Panc1 (cell line): ENCODE measurements around the gene CRIM1.

Source experiments
- POLR2AphosphoS5 ChIP-seq: IDR thresholded peaks from 2 replicates; pipeline ENCODE4 v1.6.1; 2012; ENCODE audit warnings: mild to moderate bottlenecking, low read depth, low read length, moderate library complexity
- TF ChIP-seq, protein P1 (sequence below): fragments of 450-650 bp; IDR thresholded peaks from 2 replicates; pipeline ENCODE4 v1.5.1; 2017; ENCODE audit warnings: mild to moderate bottlenecking
- TF ChIP-seq, protein P2 (sequence below), 2 experiments: IDR thresholded peaks; 2 replicates each; pipeline ENCODE4 v1.6.1; 2011 to 2012; ENCODE audit warnings: low read depth in 2 of 2, control low read depth in 1 of 2, low read length in 1 of 2, mild to moderate bottlenecking in 1 of 2, moderate library complexity in 1 of 2; ENCODE audit not compliant: insufficient read depth in 1 of 2

DNA sequence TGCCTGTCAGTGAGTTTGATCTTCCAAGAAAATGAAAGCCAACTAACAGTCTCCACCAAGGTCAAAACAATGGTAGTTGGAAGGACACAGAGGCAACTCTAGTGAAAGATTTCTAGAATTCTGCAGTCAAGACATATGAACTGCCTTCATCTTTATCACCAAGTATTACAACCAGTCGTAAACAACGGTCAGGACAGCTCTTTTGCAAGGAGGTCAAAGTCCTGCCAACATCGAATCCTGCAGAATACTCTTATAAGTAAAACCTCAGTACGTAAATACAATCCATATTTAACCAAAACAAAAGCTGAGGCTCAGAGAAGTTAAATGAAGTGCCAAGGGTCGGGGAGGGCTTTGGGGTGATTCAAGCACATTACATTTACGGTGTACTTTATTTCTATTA, 239.3 kb downstream of the CRIM1 start:
- TF ChIP-seq, protein P1, sequence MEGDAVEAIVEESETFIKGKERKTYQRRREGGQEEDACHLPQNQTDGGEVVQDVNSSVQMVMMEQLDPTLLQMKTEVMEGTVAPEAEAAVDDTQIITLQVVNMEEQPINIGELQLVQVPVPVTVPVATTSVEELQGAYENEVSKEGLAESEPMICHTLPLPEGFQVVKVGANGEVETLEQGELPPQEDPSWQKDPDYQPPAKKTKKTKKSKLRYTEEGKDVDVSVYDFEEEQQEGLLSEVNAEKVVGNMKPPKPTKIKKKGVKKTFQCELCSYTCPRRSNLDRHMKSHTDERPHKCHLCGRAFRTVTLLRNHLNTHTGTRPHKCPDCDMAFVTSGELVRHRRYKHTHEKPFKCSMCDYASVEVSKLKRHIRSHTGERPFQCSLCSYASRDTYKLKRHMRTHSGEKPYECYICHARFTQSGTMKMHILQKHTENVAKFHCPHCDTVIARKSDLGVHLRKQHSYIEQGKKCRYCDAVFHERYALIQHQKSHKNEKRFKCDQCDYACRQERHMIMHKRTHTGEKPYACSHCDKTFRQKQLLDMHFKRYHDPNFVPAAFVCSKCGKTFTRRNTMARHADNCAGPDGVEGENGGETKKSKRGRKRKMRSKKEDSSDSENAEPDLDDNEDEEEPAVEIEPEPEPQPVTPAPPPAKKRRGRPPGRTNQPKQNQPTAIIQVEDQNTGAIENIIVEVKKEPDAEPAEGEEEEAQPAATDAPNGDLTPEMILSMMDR: no peak
- no peak for TF ChIP-seq POLR2AphosphoS5
- TF ChIP-seq, protein P2, sequence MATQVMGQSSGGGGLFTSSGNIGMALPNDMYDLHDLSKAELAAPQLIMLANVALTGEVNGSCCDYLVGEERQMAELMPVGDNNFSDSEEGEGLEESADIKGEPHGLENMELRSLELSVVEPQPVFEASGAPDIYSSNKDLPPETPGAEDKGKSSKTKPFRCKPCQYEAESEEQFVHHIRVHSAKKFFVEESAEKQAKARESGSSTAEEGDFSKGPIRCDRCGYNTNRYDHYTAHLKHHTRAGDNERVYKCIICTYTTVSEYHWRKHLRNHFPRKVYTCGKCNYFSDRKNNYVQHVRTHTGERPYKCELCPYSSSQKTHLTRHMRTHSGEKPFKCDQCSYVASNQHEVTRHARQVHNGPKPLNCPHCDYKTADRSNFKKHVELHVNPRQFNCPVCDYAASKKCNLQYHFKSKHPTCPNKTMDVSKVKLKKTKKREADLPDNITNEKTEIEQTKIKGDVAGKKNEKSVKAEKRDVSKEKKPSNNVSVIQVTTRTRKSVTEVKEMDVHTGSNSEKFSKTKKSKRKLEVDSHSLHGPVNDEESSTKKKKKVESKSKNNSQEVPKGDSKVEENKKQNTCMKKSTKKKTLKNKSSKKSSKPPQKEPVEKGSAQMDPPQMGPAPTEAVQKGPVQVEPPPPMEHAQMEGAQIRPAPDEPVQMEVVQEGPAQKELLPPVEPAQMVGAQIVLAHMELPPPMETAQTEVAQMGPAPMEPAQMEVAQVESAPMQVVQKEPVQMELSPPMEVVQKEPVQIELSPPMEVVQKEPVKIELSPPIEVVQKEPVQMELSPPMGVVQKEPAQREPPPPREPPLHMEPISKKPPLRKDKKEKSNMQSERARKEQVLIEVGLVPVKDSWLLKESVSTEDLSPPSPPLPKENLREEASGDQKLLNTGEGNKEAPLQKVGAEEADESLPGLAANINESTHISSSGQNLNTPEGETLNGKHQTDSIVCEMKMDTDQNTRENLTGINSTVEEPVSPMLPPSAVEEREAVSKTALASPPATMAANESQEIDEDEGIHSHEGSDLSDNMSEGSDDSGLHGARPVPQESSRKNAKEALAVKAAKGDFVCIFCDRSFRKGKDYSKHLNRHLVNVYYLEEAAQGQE (IDR thresholded peaks at IDR 0.05; ENCODE audit: insufficient read depth in 1 of 2, low read depth in 2 of 2, low read length in 1 of 2): no peak
